ENCODE measurements around the gene TENM4. TPM values are rescaled to one million over a fixed set of nuclear protein-coding genes. Genes with fewer than 3 reads are reported as not detected.

The TENM4 gene
- total RNA-seq, 1 donor from 2014 or later, result 5.1 TPM

- no peak for TF ChIP-seq CTCF (IDR thresholded peaks at IDR 0.05)
- no peak for TF ChIP-seq EZH2 (IDR thresholded peaks at IDR 0.05)
- no peak for TF ChIP-seq EZH2phosphoT487 (IDR thresholded peaks at IDR 0.05)
- Histone ChIP-seq H2AFZ (replicated peaks) (no peak overlapping the region), H3K9me3 (ENCODE audit: low read depth) (no peaks in the 10 kb centered on the region), H3K4me1 (peaks cover 2% of the 10 kb centered on the region), H4K20me1 (ENCODE audit: low read depth) (no peaks in the 10 kb centered on the region), H3F3A (ENCODE audit: low read depth) (no peaks in the 10 kb centered on the region), H3K27me3 (peaks cover 4% of the 10 kb centered on the region), H3K4me2 (no peak overlapping the region), H3K9ac (no peak overlapping the region), H3K4me3 (no peak overlapping the region), H3K36me3 (no peaks in the 10 kb centered on the region), H3K79me2 (ENCODE audit: low read depth) (no peaks in the 10 kb centered on the region), H3K27ac (no peak overlapping the region)
- H3K4me3 Mint-ChIP-seq, result no peak overlapping the region
- H3K27me3 Mint-ChIP-seq (ENCODE audit: insufficient read depth, low read depth), result peaks cover 4% of the 10 kb centered on the region
- H3K4me1 Mint-ChIP-seq, result peaks cover 3% of the 10 kb centered on the region
- DNase-seq (ENCODE audit: low spot score), result no peak
- no peak overlapping the region for H3K27ac Mint-ChIP-seq
- no peaks in the 10 kb centered on the region for H3K36me3 Mint-ChIP-seq
- H3K9me3 Mint-ChIP-seq, result no peaks in the 10 kb centered on the region
These were observed 407.0 kb downstream of the TENM4 start for GRCh38 chr11:79033833-79034232.

GRCh38 chr11:79030448-79030847 is 410.4 kb downstream of the TENM4 start:
- no peaks in the 10 kb centered on the region for H4K20me1 ChIP-seq (ENCODE audit: low read depth)

GRCh38 chr11:79028225-79028624 is 412.6 kb downstream of the TENM4 start:
- Mint-ChIP-seq H3K4me3 (no peak overlapping the region), H3K9me3 (no peaks in the 10 kb centered on the region), H3K4me1 (peaks cover 9% of the 10 kb centered on the region), H3K27me3 (ENCODE audit: insufficient read depth, low read depth) (no peaks in the 10 kb centered on the region), H3K27ac (no peak overlapping the region), H3K36me3 (peaks cover 1% of the 10 kb centered on the region)
- peaks cover 22% of the 10 kb centered on the region for H3K27me3 ChIP-seq
- H3K36me3 ChIP-seq, result no peaks in the 10 kb centered on the region
- no peak overlapping the region for H3K9ac ChIP-seq
- H3K27ac ChIP-seq, result no peak overlapping the region
- peaks cover 18% of the 10 kb centered on the region for H3F3A ChIP-seq (ENCODE audit: low read depth)
- no peak for TF ChIP-seq EZH2phosphoT487 (IDR thresholded peaks at IDR 0.05)
- no peak for TF ChIP-seq EZH2 (IDR thresholded peaks at IDR 0.05)
- no peak for TF ChIP-seq CTCF (IDR thresholded peaks at IDR 0.05)
- no peaks in the 10 kb centered on the region for H4K20me1 ChIP-seq (ENCODE audit: low read depth)
- H3K4me3 ChIP-seq, result no peak overlapping the region
- no peak overlapping the region for H2AFZ ChIP-seq (replicated peaks)
- H3K4me2 ChIP-seq, result no peak overlapping the region
- no peak for DNase-seq (ENCODE audit: low spot score)
- no peaks in the 10 kb centered on the region for H3K9me3 ChIP-seq (ENCODE audit: low read depth)
- peaks cover 17% of the 10 kb centered on the region for H3K4me1 ChIP-seq
- H3K79me2 ChIP-seq (ENCODE audit: low read depth), result no peaks in the 10 kb centered on the region

More at GRCh38 chr11:79030448-79030847, 410.4 kb downstream of the TENM4 start:
- peaks cover 22% of the 10 kb centered on the region for H3K27me3 ChIP-seq
- Mint-ChIP-seq H3K4me3 (no peak overlapping the region), H3K4me1 (peaks cover 8% of the 10 kb centered on the region), H3K9me3 (no peaks in the 10 kb centered on the region), H3K36me3 (no peaks in the 10 kb centered on the region), H3K27ac (no peak overlapping the region), H3K27me3 (ENCODE audit: insufficient read depth, low read depth) (peaks cover 4% of the 10 kb centered on the region)
- H3K4me1 ChIP-seq, result peaks cover 17% of the 10 kb centered on the region
- no peak overlapping the region for H3K27ac ChIP-seq
- H2AFZ ChIP-seq (replicated peaks), result no peak overlapping the region
- peaks cover 12% of the 10 kb centered on the region for H3F3A ChIP-seq (ENCODE audit: low read depth)
- H3K4me2 ChIP-seq, result no peak overlapping the region
- no peak for DNase-seq (ENCODE audit: low spot score)
- no peaks in the 10 kb centered on the region for H3K9me3 ChIP-seq (ENCODE audit: low read depth)
- H3K4me3 ChIP-seq, result no peak overlapping the region
- no peak overlapping the region for H3K9ac ChIP-seq
- no peak for TF ChIP-seq EZH2 (IDR thresholded peaks at IDR 0.05)
- H3K79me2 ChIP-seq (ENCODE audit: low read depth), result no peaks in the 10 kb centered on the region
- H3K36me3 ChIP-seq, result no peaks in the 10 kb centered on the region

GRCh38 chr11:79026803-79027445 is 413.9 kb downstream of the TENM4 start:
- Histone ChIP-seq H3K9me3 (ENCODE audit: low read depth) (no peaks in the 10 kb centered on the region), H2AFZ (replicated peaks) (no peak overlapping the region), H3K4me1 (peaks cover 17% of the 10 kb centered on the region), H3K9ac (no peak overlapping the region), H3K4me2 (peak overlapping the region; percentile 56), H3K4me3 (no peak overlapping the region), H3F3A (ENCODE audit: low read depth) (peaks cover 18% of the 10 kb centered on the region), H3K27ac (no peak overlapping the region), H3K36me3 (no peaks in the 10 kb centered on the region), H3K27me3 (peaks cover 22% of the 10 kb centered on the region), H3K79me2 (ENCODE audit: low read depth) (no peaks in the 10 kb centered on the region), H4K20me1 (ENCODE audit: low read depth) (no peaks in the 10 kb centered on the region)
- no peak overlapping the region for H3K4me3 Mint-ChIP-seq
- peaks cover 1% of the 10 kb centered on the region for H3K36me3 Mint-ChIP-seq
- peaks cover 9% of the 10 kb centered on the region for H3K4me1 Mint-ChIP-seq
- no peak for DNase-seq (ENCODE audit: low spot score)
- TF ChIP-seq EZH2phosphoT487 (IDR thresholded peaks at IDR 0.05) (no peak), EZH2 (IDR thresholded peaks at IDR 0.05) (no peak), CTCF (IDR thresholded peaks at IDR 0.05) (no peak)
- no peaks in the 10 kb centered on the region for H3K27me3 Mint-ChIP-seq (ENCODE audit: insufficient read depth, low read depth)
- H3K27ac Mint-ChIP-seq, result no peak overlapping the region
- no peaks in the 10 kb centered on the region for H3K9me3 Mint-ChIP-seq

Measured in neural progenitor cell (in vitro differentiated cells).